K562 (cell line): ENCODE results near the gene SLC32A1. TPM values are rescaled to one million over a fixed set of nuclear protein-coding genes. Genes with fewer than 3 reads are reported as not detected.

Source experiments
- FOXO4 ChIP-seq: fragments of 450-650 bp; formaldehyde crosslinking; IDR thresholded peaks from 2 replicates; pipeline ENCODE4 v1.4.0; 2020; ENCODE audit warnings: mild to moderate bottlenecking, moderate library complexity
- HBP1 ChIP-seq: fragments of 450-650 bp; formaldehyde crosslinking; IDR thresholded peaks from 2 replicates; pipeline ENCODE4 v1.4.0; 2022; ENCODE audit warnings: missing genetic modification characterization
- JUNB ChIP-seq: fragments of 450-650 bp; formaldehyde crosslinking; conservative IDR thresholded peaks from 2 replicates; pipeline ENCODE4 v1.4.0; 2020; ENCODE audit warnings: mild to moderate bottlenecking
- KLF10 ChIP-seq: fragments of 250-450 bp; sonication (Bioruptor Pico); IDR thresholded peaks from 2 replicates; pipeline ENCODE4 v1.6.1; 2021; ENCODE audit warnings: matching md5 sums
- NFYB ChIP-seq: IDR thresholded peaks from 2 replicates; pipeline ENCODE4 v1.6.1; 2011; ENCODE audit warnings: mild to moderate bottlenecking, moderate library complexity; ENCODE audit not compliant: insufficient read length; ENCODE audit errors: extremely low read depth
- POU5F1 ChIP-seq: fragments of 150-350 bp; IDR thresholded peaks from 2 replicates; pipeline ENCODE4 v1.6.1; 2014; ENCODE audit warnings: borderline replicate concordance, low read length, low read depth, mild to moderate bottlenecking; ENCODE audit not compliant: partially characterized antibody
- RUNX1 ChIP-seq: sonication (generic); IDR thresholded peaks from 2 replicates; pipeline ENCODE4 v1.6.1; 2016; ENCODE audit warnings: antibody characterized with exemption, low read depth
- VEZF1 ChIP-seq: fragments of 200-800 bp; sonication (Bioruptor generic); IDR thresholded peaks from 2 replicates; pipeline ENCODE4 v1.6.1; 2017; ENCODE audit warnings: missing genetic modification characterization, missing compliant biosample characterization
- YY1 ChIP-seq, 3 experiments: IDR thresholded peaks; 2 replicates each; pipeline ENCODE4 v1.6.1; 2011; ENCODE audit warnings: low read length in 2 of 3, mild to moderate bottlenecking in 2 of 3, moderate library complexity in 2 of 3, borderline replicate concordance in 1 of 3, control low read depth in 1 of 3, low read depth in 1 of 3; ENCODE audit not compliant: insufficient read depth in 3 of 3, insufficient replicate concordance in 2 of 3, control insufficient read depth in 1 of 3, insufficient read length in 1 of 3; ENCODE audit errors: extremely low read depth in 1 of 3
- ZNF274 ChIP-seq: IDR thresholded peaks from 2 replicates; pipeline ENCODE4 v1.6.1; 2011; ENCODE audit warnings: low read depth, mild to moderate bottlenecking, low read length, moderate library complexity, borderline replicate concordance
- ZNF407 ChIP-seq: fragments of 450-650 bp; IDR thresholded peaks from 2 replicates; pipeline ENCODE4 v1.6.1; 2016; ENCODE audit warnings: low read depth
- ZNF436 ChIP-seq: fragments of 250-450, 450-650 bp; sonication (Bioruptor Pico); formaldehyde crosslinking; IDR thresholded peaks from 2 replicates; pipeline ENCODE4 v1.7.0; 2020; ENCODE audit warnings: mild to moderate bottlenecking
- ZNF717 ChIP-seq: fragments of 250-450 bp; sonication (Bioruptor Pico); IDR thresholded peaks from 2 replicates; pipeline ENCODE4 v1.5.0; 2021
- ZSCAN29 ChIP-seq: fragments of 450-650 bp; IDR thresholded peaks from 2 replicates; pipeline ENCODE4 v1.6.1; 2017
- polyA plus RNA-seq, 8 experiments: library from polyadenylated mRNA; depleted of rRNA in 4 of 8; stranded (reverse) in 5 of 8; unstranded in 3 of 8; fragments of >200 nt; fragmentation: Nextera tagmentation in 2 of 8; fragmentation: Illumina TruSeq in 1 of 8; extraction: Ambion mirVana in 2 of 8; extraction: Trizol in 1 of 8; gene quantifications; 2 replicates each; pipeline versions ENCODE4 v1.2.1 to v1.2.3, GENCODE V29; 2011 to 2014; ENCODE audit warnings: inconsistent platforms in 1 of 8, missing spikeins in 1 of 8
- total RNA-seq, 7 experiments: library from RNA; depleted of rRNA in 6 of 7; stranded (reverse); fragments of >200 nt in 6 of 7; fragmentation: Illumina TruSeq in 2 of 7; extraction: Trizol in 2 of 7; gene quantifications; 2 replicates each; pipeline versions ENCODE4 v1.2.1 to v1.2.3, GENCODE V29; 2011 to 2021; ENCODE audit warnings: low replicate concordance in 1 of 7

SLC32A1 gene
- total and polyA plus RNA-seq, 9 of the 15 experiments (the other 6 are each of a cell fraction or from before 2014, with no cell fraction given), result not detected

GRCh38 chr20:38730989-38731737 lies 6.9 kb downstream of the SLC32A1 start (continued):
- TF ChIP-seq POU5F1, result no peak
- TF ChIP-seq VEZF1 (CRISPR knock-in tag), result 0 out of 2 replicates have a peak, but pooled peaks have one; percentile 10
- no peak for TF ChIP-seq KLF10 (CRISPR knock-in tag)
- no peak for TF ChIP-seq ZNF407
- peak in 2 of 3 experiments; percentile 24 to 45 for TF ChIP-seq YY1 (IDR thresholded peaks at IDR 0.05; ENCODE audit: borderline replicate concordance in 1 of 3, control insufficient read depth in 1 of 3, extremely low read depth in 1 of 3, insufficient read depth in 3 of 3, insufficient read length in 1 of 3, insufficient replicate concordance in 2 of 3, low read depth in 1 of 3, low read length in 2 of 3)
- no peak for TF ChIP-seq ZNF717 (CRISPR knock-in tag)
- no peak for TF ChIP-seq FOXO4 (CRISPR knock-in tag)
- TF ChIP-seq RUNX1, result no peak
- no peak for TF ChIP-seq ZNF436 (CRISPR knock-in tag)
- no peak for TF ChIP-seq HBP1
- TF ChIP-seq ZSCAN29, result peak; percentile 33; the same call in 1 of the 2 replicates
- no peak for TF ChIP-seq ZNF274
- TF ChIP-seq NFYB, result no peak
- TF ChIP-seq JUNB (CRISPR knock-in tag), result no peak
